ENCODE data around the gene CASP4.

Gene CASP4

GRCh38 chr11:104999721-105000120 lies 31.3 kb upstream of the CASP4 start:
- TF ChIP-seq RAD21 (IDR thresholded peaks at IDR 0.05; ENCODE audit: low read depth) (no peak), TCF12 (IDR thresholded peaks at IDR 0.05; ENCODE audit: low read depth) (no peak), NFIC (IDR thresholded peaks at IDR 0.05) (no peak), EGR1 (IDR thresholded peaks at IDR 0.05) (no peak), CREB1 (IDR thresholded peaks at IDR 0.05; ENCODE audit: low read depth) (no peak), CEBPB (IDR thresholded peaks at IDR 0.05) (no peak), FOXM1 (IDR thresholded peaks at IDR 0.05; ENCODE audit: borderline replicate concordance, low read depth) (no peak), YY1 (IDR thresholded peaks at IDR 0.05; ENCODE audit: low read depth) (no peak), EP300 (IDR thresholded peaks at IDR 0.05; ENCODE audit: borderline replicate concordance) (no peak), TEAD4 (IDR thresholded peaks at IDR 0.05) (no peak)
- TF ChIP-seq, protein P1, sequence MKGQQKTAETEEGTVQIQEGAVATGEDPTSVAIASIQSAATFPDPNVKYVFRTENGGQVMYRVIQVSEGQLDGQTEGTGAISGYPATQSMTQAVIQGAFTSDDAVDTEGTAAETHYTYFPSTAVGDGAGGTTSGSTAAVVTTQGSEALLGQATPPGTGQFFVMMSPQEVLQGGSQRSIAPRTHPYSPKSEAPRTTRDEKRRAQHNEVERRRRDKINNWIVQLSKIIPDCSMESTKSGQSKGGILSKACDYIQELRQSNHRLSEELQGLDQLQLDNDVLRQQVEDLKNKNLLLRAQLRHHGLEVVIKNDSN (IDR thresholded peaks at IDR 0.05): no peak

GRCh38 chr11:104997288-104997687 lies 28.9 kb upstream of the CASP4 start:
- TF ChIP-seq TCF12 (IDR thresholded peaks at IDR 0.05; ENCODE audit: low read depth) (no peak), REST (IDR thresholded peaks at IDR 0.05; ENCODE audit: low read depth) (no peak), FOXM1 (IDR thresholded peaks at IDR 0.05; ENCODE audit: borderline replicate concordance, low read depth) (no peak), RAD21 (IDR thresholded peaks at IDR 0.05; ENCODE audit: low read depth) (no peak), TAF1 (IDR thresholded peaks at IDR 0.05; ENCODE audit: low read depth) (no peak), CEBPB (IDR thresholded peaks at IDR 0.05) (no peak), NFIC (IDR thresholded peaks at IDR 0.05) (no peak)

GRCh38 chr11:104995001-104995408 lies 26.6 kb upstream of the CASP4 start:
- TF ChIP-seq EGR1 (IDR thresholded peaks at IDR 0.05): no peak
- no peak for TF ChIP-seq ZBTB7A (IDR thresholded peaks at IDR 0.05; ENCODE audit: low read depth)
- TF ChIP-seq NFIC (IDR thresholded peaks at IDR 0.05): no peak
- TF ChIP-seq EP300 (IDR thresholded peaks at IDR 0.05; ENCODE audit: borderline replicate concordance): no peak
- no peak for TF ChIP-seq CEBPB (IDR thresholded peaks at IDR 0.05)
- no peak for TF ChIP-seq TAF1 (IDR thresholded peaks at IDR 0.05; ENCODE audit: low read depth)
- TF ChIP-seq TEAD4 (IDR thresholded peaks at IDR 0.05): no peak
- TF ChIP-seq RAD21 (IDR thresholded peaks at IDR 0.05; ENCODE audit: low read depth): no peak
- no peak for TF ChIP-seq YY1 (IDR thresholded peaks at IDR 0.05; ENCODE audit: low read depth)

GRCh38 chr11:104992781-104993180 lies 24.4 kb upstream of the CASP4 start:
- no peak for TF ChIP-seq EP300 (IDR thresholded peaks at IDR 0.05; ENCODE audit: borderline replicate concordance)
- TF ChIP-seq CEBPB (IDR thresholded peaks at IDR 0.05): no peak
- no peak for TF ChIP-seq MAX (IDR thresholded peaks at IDR 0.05)
- no peak for TF ChIP-seq TCF12 (IDR thresholded peaks at IDR 0.05; ENCODE audit: low read depth)
- TF ChIP-seq YY1 (IDR thresholded peaks at IDR 0.05; ENCODE audit: low read depth): no peak
- no peak for TF ChIP-seq EGR1 (IDR thresholded peaks at IDR 0.05)
- no peak for TF ChIP-seq RAD21 (IDR thresholded peaks at IDR 0.05; ENCODE audit: low read depth)
- no peak for TF ChIP-seq CREB1 (IDR thresholded peaks at IDR 0.05; ENCODE audit: low read depth)
- no peak for TF ChIP-seq NFIC (IDR thresholded peaks at IDR 0.05)
- no peak for TF ChIP-seq REST (IDR thresholded peaks at IDR 0.05; ENCODE audit: low read depth)
- no peak for TF ChIP-seq ZBTB7A (IDR thresholded peaks at IDR 0.05; ENCODE audit: low read depth)
- TF ChIP-seq, protein P1 (IDR thresholded peaks at IDR 0.05): no peak
- TF ChIP-seq TAF1 (IDR thresholded peaks at IDR 0.05; ENCODE audit: low read depth): no peak
- TF ChIP-seq TEAD4 (IDR thresholded peaks at IDR 0.05): no peak
- TF ChIP-seq FOXM1 (IDR thresholded peaks at IDR 0.05; ENCODE audit: borderline replicate concordance, low read depth): no peak

DNA sequence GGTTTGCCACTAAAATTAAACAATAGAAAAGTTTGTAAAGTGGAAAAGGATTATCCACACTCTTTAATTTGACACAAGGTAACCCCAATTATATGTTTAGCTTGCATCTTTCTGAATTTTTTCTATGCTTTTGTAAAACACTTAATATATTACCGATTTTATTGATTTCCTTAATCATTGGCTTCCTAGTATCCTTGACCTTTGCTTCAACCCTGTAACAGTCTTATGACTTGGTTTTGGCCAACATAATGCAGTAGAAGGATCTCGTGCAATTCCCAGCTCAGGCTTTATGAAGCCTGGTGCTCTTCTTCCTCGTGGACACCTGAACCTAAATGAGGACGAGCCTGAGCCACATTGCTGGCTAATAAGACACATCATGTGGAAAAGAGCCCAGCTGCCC lies 23.6 kb upstream of the CASP4 start:
- TF ChIP-seq MAX (IDR thresholded peaks at IDR 0.05): no peak
- no peak for TF ChIP-seq ZBTB7A (IDR thresholded peaks at IDR 0.05; ENCODE audit: low read depth)
- no peak for TF ChIP-seq CEBPB (IDR thresholded peaks at IDR 0.05)
- no peak for TF ChIP-seq FOXM1 (IDR thresholded peaks at IDR 0.05; ENCODE audit: borderline replicate concordance, low read depth)
- TF ChIP-seq YY1 (IDR thresholded peaks at IDR 0.05; ENCODE audit: low read depth): no peak
- no peak for TF ChIP-seq REST (IDR thresholded peaks at IDR 0.05; ENCODE audit: low read depth)
- no peak for TF ChIP-seq EP300 (IDR thresholded peaks at IDR 0.05; ENCODE audit: borderline replicate concordance)
- no peak for TF ChIP-seq TAF1 (IDR thresholded peaks at IDR 0.05; ENCODE audit: low read depth)
- TF ChIP-seq, protein P1 (IDR thresholded peaks at IDR 0.05): no peak
- TF ChIP-seq TEAD4 (IDR thresholded peaks at IDR 0.05): no peak
- no peak for TF ChIP-seq EGR1 (IDR thresholded peaks at IDR 0.05)
- no peak for TF ChIP-seq CREB1 (IDR thresholded peaks at IDR 0.05; ENCODE audit: low read depth)
- no peak for TF ChIP-seq TCF12 (IDR thresholded peaks at IDR 0.05; ENCODE audit: low read depth)
- no peak for TF ChIP-seq RAD21 (IDR thresholded peaks at IDR 0.05; ENCODE audit: low read depth)
- no peak for TF ChIP-seq NFIC (IDR thresholded peaks at IDR 0.05)

Measured in Ishikawa (cell line).